GM03348 (cell line): ENCODE measurements around the gene DNAJB8.
A peak's percentile ranks its signal among the peaks of the same experiment; 100 is the strongest.

Experiments used
- DNase-seq: peaks from one replicate; pipeline ENCODE4 v3.0.0; 2012; ENCODE audit warnings: low spot score

Gene DNAJB8

DNA sequence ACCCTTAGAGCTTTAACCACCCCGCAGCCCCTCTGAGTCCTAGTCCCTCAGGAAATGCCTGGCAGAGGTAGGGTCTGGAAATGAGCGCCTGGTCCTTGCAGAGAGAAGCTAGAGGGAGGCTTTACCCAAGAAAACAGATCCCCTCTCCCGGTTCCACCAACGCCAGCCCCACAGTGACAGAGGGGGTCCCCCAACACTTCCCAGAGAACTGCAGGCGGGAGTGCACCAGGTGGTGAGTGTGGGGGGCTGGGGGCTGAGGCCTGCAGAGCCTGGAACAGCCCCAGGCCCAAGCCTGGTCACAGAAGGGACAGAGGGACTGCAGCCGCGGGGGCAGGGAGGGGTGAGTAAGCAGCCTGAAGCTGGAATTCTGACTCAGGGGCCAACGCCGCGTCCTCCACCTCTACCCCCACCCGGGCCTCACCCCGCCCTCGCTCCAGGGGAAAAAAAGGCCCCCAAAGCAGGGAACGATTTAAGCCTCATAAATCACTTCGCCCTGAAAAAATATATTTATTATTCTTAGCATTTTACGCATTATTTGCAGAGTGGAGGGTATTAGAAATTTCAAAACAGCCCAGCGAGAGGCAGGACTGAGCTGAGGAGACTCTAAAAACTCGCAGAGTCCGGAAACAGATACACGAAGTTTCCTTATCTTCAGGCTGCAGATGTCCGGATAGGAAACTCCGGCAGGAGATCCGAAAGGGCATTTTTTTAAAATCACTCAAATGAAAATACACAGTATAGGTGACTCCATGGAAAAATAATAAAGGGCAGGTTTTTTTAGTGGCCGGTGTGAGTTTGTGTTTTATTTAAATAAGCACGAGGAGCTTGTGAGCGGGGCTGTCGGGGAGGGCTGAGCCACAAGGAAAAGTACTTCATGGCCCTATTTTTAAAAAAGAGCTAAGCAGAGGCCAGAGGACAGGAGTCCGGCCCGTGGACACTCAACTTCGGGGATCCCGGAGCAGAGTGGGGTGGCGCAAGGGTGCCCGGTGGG lies 16.3 kb upstream of the DNAJB8 start:
- DNase-seq: peak; percentile 93

DNA sequence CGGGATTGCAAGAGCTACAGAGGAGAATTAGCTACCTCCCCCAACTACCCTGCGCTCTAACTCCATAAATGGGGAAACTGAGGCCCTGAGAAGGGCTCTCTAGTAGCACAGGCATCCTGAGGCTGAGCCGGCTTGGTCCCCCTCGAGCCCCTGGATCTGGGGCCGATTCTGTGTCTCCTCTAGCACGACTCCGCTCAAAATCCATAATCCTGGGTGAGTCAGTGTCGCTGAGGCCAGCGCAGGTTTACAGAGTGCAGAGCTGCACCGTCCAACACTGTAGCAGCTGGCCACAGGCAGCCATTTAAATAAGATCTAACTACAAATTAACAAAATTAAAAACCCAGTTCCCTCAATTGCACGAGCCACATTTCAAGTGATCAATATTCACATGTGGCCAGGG lies 15.5 kb upstream of the DNAJB8 start:
- peak; percentile 43 for DNase-seq

- peak; percentile 52 for DNase-seq
These were observed 14.8 kb upstream of the DNAJB8 start for GRCh38 chr3:128481438-128481942.

DNA sequence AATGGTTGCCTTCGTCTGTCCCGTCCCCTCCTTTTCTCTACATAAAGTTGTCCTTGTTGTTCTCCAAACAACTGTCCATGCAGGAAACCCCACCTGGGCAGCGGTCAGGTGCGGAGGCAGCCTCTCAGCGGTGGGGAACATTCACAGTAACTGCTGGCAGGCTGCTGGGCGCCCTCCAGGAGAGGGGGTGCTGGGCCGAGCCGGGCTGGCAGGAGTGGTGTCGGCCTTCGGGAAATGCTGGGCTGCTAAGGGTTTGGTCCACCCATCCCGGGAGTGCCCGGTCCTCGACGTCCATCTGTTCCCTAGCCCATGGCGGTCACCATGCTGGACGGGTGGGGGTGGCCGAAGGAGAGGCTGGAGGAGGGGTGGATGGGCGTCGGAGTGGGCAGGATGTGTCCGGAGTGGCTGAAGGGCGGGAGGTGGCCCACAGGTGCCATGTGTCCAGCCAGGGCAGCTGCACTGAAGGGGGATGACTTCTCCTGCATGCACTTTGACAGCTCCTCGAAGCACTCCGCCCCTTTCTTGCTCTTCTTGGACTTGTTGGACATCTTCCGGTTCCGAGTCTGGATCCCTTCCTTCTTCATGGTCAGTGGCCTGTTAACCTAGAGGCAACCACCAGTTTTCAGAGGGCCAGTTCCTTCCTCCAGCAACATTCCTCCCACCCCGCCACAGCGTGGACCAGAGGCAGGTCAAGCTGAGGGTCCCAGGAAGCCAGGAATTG lies 14.2 kb upstream of the DNAJB8 start:
- no peak for DNase-seq

DNA sequence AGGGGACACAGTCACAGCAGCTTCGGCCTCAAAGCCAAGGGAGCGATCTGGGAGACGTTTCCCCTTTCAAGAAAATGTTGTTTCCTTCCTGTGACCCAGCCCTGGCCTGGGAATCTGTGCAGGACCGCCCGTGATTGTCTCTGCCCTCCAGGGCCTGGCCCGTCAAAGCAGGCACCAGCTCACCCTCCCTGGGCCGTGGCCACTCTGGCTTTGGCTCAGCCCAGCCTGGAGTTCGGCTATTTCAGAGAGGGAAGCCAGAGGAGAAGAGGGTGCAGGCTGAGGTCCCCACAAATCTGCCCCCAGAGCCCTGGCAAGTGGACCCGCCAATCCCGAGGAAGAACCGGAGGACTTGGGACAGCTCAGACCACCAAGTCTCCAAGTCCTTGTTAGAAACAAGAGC lies 13.6 kb upstream of the DNAJB8 start:
- DNase-seq: no peak

GRCh38 chr3:128479558-128480086 lies 12.9 kb upstream of the DNAJB8 start:
- no peak for DNase-seq

- no peak for DNase-seq
These were observed 12.2 kb upstream of the DNAJB8 start for GRCh38 chr3:128478576-128479506.

- no peak for DNase-seq
These were observed 10.0 kb upstream of the DNAJB8 start for GRCh38 chr3:128476659-128477058.

GRCh38 chr3:128475355-128475754 lies 8.7 kb upstream of the DNAJB8 start:
- no peak for DNase-seq

GRCh38 chr3:128473737-128474136 lies 7.0 kb upstream of the DNAJB8 start:
- no peak for DNase-seq

- no peak for DNase-seq
These were observed 6.5 kb upstream of the DNAJB8 start for GRCh38 chr3:128473180-128473519.

DNA sequence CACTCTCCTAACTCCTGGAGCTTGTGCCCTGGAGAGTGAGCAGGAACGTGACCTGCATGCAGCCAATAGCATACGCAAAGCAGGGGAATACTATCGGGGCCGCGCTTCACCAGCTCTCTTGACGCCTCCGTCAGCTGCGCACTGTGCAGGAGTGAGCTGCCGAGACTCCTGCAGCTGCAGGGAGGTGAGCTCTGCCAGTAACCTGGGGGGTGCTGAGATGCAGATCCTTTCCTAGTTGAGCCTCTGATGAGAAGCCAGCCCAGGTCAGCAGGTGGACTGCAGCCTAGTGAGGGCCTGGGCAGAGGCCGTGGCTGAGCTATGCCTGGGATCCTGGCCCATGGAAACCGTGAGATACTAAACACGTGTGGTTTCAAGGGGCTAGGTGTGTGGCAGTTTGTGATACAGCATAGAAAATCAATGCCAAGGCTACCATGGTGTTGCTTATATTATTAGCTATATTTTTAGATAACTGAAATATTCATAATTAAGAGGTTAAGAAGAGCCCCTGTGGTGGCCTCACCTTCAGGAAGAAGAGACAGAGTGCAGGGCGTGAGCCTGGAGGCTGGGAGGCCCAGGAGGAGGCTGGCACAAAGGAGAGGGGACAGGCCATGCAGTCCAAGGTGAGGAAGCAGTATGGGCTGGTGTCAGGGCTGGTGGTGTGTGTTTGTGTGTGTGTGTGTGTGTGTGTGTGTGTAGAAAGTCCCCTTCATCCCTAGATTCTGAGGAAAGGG lies 5.9 kb upstream of the DNAJB8 start:
- DNase-seq: no peak

- DNase-seq: no peak
These were observed 5.0 kb upstream of the DNAJB8 start for GRCh38 chr3:128471720-128472119.

GRCh38 chr3:128471110-128471509 lies 4.4 kb upstream of the DNAJB8 start:
- no peak for DNase-seq

- DNase-seq: no peak
These were observed 3.6 kb upstream of the DNAJB8 start for GRCh38 chr3:128470134-128470899.

GRCh38 chr3:128469556-128469955 lies 2.9 kb upstream of the DNAJB8 start:
- no peak for DNase-seq

GRCh38 chr3:128468791-128469527 lies 2.3 kb upstream of the DNAJB8 start:
- no peak for DNase-seq

DNA sequence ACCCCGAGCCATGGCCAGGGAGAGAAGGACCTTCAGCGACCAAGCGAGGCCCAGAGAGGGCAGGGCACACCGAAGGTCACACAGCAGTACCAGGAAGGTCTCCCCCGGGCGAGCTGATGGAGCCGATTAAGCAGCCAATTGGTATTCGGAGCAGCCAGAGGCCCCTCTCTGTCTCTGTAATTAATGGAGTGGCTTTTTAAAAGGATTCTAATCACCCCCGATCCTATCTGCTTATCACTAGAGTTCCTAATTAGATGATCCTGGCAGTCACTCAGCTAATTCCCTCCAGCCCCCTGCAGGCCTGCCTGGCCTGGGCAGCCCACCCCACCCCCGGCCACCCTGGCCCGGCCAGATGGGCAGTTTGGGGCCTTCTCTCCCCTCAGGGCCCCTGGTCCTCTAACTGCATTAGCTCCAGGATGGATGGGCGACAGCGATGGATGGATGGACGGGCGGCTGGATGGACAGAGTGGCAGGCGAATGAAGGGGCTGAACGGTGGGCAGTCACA lies 1.6 kb upstream of the DNAJB8 start:
- DNase-seq: no peak

- DNase-seq: no peak
These were observed 2.0 kb downstream of the DNAJB8 start for GRCh38 chr3:128464702-128465101.
